HG03565 (cell line): Measurements from ENCODE around the gene TMEM144.

Source experiments
- ATAC-seq: cut with Tn5 transposase; IDR thresholded peaks from one replicate; pipeline ENCODE4 v1.9.1; 2021; ENCODE audit warnings: mild to moderate bottlenecking, moderate library complexity; ENCODE audit not compliant: unreplicated experiment

TMEM144 gene

DNA sequence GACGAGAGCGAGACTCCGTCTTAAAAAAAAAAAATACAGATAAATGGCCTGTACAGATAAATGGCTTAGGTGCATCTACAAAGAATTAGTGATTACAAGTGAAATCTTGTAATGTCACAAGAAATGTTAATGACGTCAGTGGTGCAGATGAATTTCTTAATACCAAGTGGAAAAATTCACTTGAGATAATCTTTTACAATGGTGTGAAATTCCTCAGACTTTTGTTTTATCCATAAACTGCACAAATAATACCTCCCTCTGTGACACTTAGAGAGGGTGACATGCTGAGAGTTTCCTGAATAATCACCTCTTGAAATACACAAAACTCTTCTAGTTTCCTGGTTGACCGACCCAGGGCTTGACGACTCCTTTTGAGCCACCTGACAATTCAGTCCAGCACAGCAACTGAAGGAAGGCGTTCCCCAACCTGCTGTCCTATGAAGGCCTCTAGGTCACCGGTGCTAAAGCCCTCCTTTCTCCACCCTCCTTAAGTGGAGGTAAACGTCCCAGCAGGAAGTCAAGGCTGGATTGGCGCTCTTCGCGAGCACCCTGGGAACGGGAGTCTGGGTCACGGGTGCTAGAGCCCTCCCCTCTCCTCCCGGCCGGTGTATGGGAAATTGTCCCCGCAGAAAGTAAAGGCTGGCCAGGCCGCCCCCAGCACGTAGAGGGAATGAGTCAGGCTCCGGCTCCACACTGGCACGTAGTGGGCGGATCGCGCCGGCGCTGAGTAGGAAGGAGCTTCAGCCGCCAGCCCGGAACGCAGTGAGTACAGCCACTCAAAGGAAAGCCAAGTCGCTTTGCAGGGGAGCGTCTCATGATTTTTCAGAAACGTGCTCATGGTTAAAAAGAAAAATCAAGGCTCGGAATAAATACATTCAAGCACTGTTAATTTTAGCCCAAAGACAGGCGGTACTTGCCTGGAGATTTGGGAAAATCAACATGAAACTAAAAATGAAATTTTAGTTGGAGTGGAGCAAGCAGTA, at the start of gene TMEM144:
Gene TMEM144 (plus strand): TSS at position 662 of the 983 bp plus-strand sequence. CDS start 2,182 bp downstream, outside the sequence.
- peak; percentile 91 for ATAC-seq

DNA sequence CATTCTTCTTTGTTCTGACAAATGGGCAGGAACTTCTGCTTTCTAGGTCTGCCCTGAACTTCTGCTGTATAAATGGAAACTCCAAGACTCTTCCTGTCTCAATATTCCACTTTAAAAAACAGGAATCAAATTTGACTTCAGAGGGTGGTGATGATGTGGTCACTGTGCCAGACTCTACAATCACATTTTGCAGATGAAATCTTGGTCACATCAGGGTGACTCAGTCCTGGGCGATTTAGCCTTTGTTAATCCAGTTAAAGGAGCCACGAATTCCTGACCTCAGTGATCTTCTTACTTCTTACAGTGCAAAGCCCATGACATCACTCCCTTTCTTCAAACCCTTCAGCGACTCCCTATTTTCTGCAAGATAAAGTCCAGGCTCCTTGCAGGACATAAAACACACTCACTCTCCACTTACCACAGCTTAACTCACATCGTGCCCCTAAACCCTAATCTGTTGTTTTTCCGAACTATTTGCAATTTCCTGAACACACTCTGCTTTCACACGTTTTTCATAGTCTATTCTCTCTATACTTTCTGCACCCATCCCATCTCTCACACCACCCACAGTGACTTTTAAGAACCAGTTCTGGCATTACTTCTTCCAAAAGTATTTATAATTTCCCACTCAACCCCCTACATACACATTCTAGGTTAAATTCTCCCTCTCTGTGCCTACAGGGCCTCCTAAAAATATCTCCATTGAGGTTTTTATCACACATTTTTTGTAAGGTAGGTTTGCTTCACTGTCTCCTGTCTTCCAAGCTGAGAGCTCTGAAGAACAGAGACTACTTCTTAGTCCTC, 48.5 kb upstream of the TMEM144 start:
- no peak for ATAC-seq

DNA sequence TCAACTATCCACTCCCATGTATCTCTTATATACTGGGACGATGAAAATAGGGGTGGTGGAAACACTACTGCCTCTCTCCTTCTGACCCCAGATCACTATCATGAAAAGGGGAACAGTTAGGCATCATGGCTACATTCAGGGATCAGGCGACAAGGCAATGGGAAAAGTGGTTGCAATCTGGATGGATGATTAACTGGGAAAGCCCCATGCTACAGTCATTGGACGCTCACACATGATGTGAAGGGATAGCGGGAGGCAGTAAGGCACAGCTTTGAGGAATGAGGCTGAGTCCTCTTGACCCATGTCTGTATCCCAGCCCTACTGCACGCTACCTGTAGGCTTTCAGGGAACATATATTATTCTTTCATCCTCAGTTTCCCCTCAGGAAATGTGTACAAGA, 47.7 kb upstream of the TMEM144 start:
- ATAC-seq = no peak

DNA sequence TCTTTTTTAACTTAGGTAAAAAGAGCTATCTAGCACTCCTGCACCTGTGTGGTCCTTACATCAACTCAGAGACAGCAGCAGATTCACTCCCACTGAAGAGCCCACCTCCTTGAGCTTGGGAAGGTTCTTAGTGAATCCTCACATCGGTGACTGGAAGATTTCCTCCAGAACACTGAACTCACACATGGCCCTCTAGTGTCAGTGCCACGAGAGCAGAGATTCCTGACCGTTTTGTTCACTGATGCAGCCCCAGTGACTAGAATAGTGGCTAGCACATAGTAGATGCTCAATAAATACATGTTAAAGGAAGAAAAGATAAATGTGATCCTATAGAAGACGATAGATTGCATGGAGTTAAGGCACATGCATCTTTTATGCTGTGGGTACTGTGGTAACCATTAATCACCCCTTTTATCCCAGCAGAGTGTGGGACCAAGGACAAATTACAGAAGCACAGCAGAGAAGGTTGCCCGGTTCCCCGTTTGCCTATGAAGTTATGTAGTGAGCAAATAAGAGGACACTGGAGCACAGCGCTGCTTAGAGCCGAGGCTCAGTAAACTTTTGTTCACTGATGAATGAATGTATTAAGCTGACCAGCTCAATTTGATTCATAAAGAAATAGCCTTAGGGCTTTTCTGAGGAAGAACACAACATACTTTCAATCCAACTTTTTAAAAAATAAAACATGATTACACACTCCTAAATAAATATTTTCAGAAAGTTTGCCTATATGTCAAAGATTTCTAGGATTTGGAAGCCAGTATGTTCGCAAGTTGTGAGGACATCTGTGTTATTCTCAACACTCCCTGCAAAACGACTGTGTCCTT, 46.1 kb upstream of the TMEM144 start:
- no peak for ATAC-seq

DNA sequence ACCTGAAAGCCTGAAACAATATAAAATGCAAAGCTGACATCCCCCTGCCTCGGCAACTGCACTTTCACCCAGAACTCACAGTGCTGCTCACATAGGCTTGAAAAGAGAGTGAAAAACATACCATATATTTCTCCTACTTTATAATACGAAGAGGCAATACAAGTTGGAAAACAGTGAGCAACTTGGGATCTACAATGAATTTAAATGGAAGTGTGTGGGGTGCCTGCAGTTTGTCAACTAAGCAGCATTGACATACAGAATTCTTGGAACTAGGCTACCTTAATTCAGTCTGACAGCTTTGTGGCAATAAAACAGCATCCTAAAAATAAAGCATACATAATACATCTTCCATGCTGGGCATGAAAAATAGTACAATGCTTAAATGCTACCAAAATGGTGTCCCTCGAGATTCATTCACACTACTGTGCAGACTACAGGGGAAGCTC, 45.5 kb upstream of the TMEM144 start:
- ATAC-seq = no peak

DNA sequence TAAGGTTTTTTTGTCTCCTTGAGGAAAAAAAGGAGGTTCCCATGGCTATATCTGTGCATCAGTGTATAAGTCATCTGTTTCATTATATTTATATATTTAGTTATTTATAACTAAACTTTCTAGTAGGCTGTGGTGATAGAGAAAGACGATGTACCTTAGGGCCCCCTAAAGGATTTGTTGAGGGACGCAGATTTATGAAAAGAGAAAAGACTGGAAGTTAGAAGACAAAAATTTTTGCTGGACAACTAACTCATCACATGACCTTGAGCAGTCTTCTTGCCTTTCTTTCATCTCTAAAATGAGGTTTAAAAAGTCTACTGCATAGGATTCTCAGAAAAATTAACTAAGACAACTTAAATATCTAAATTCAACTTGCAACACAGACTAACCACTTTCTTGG, 43.6 kb upstream of the TMEM144 start:
- no peak for ATAC-seq

DNA sequence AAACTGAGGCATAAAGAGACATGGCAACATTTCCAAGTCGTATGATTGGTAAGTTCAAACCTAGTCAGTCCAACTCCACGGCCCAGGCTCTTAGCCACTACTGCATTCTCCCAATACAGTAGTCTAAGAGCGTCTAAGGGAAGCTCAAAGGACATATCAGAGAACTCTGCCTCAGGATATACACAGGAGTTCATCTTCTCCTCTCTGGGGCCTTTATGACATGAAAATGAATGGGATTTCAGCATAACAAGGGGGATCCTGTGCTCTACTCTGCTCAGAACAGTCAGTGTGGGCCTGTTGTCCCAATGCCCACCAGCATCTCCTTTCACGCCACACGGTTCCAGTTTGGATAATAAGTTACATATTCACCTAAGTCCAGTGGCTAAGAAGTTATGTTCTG, 41.7 kb upstream of the TMEM144 start:
- no peak for ATAC-seq

DNA sequence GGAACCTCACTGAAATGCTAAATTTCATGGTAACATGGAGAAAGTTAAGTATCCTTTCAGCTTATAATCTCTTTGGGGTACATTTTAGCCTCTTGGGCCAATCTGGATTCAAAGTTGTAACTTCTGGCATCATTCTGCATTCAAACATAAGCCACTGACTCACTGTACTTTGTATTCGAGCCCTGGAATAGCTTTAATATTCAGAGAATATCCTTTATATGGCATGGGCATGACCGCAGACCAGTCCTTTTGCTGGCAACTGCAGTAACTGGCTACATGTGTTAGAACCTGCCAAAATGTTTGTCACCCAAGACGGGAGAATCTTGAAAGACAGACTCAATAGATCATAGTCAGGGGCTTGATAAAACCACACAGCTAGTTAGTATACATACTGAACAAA, 40.8 kb upstream of the TMEM144 start:
- no peak for ATAC-seq

DNA sequence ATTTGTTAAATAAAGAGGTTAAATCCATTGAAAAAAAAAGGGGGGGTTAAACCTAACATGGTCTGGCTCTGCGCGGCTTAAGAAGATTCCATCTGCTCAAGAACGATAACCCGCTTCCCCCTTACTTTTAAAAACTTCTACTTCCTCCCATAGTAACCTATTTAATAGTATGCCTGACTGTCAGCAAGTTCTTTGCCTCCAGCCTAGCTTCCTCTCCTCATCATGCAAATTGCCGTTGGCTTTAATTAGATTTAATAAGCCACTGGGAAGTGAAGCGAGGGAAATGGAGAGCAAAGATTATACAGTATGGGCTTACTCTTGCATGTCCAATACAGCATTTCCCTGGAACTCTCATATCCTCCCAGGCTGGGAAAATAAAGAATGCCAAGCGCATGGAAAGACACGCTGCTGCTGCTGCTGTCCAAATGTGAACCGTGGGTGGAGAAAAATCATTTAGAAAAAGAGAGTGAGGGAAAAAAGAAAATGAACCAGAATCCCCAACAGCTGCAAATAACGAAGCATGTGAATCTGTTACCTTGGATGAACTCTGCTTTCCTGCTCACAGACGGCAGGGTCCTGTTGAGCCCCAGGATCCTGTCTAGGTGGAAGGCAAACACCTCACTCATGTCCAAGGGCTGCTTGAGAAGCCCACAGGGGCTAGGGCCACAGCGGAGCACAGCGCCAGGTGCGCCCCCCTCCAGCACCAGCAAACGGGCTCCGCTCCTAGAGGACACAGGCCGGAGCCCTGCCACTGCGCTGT, 40.2 kb upstream of the TMEM144 start:
- no peak for ATAC-seq

DNA sequence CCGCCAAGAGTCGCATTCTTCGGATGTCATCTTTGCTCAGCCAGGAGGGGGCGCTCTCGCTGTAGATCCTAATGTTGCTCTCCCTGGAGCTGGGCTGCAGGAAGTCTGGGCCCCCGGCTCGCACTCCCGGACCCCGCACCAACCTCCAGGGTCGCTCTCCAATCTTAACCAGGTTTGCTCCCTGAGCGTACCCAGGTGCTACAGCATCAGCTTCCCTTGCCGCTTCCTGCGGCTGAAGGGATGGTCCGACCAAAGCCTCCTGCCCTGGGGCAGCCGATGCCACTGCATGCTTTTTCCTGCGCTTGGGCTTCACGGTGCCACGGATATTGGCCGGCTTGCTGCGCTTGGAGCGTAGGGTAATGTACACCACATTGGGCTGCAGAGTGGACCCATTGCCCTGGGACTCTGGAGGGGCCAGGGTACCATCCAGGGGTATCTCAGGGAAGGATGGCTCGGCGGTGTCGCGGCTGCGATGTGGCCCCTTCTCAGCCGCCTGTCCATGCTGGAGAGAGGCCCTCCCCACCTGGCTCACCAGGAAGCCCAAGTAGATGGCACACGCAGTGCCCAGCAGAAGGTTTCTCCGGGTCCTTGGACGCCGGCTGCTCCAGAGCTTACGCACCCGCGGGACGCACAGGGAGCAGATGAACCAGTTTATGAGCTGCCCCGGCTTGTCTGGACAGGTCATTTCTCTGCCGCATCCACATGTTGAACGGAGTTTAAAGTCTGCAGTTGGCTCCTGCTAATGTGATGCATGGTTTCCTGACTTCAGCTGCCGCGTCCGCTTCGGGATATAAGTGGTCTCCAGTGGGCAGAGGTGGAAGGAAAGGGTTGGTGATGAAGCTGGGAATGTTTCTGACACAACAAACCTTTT, 39.4 kb upstream of the TMEM144 start:
- ATAC-seq = no peak

DNA sequence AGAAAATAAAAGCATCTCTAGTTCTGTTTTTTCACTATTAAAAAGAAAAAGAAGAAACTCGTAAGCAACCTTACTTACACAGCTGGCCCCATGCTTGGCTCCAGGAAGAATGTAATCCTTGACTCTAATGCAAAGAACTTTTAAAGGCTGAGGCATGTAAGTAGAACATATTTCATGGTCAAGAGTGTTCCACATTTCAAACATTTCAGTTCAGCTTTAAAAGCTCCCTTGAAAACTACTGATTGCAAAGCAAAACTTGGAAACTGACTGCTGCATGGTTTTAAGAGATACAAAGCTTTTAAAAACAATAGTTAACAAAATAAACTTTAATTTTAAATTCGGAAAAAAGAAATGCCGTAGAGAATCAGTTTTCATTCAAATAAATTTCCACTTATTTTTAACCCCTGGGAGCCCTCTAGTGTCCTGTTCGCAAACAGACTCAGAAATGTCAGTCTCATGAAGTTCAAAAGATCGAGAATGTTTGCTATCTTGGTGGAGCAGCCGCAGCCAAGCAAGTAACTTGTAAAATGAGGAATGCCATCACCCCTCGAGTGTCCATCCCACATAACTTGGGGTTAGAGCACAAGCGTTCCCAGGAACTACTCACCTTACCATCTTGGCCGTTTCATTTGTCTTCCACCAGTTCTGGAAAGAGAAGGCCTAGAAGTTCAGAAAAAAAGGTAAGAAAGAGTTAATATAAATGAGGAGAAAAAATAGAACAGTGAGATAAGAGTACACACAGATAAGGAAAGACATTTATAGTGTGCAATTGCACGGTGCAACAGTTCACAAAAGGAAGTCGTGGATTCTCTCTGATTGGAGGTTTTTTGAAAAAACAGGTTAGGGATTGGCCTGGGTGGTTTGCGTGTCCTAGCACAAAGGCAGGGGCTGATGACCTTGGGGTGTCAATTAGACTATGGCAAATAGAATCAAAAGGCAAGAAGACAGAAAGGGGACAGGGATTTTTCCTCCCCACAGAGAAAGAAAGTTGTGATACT, 37.7 kb upstream of the TMEM144 start, which contains the start of gene GASK1B:
Gene GASK1B (minus strand): TSS at position 765 of the 998 bp plus-strand sequence. CDS start 1,650 bp downstream, outside the sequence.
- ATAC-seq = no peak

DNA sequence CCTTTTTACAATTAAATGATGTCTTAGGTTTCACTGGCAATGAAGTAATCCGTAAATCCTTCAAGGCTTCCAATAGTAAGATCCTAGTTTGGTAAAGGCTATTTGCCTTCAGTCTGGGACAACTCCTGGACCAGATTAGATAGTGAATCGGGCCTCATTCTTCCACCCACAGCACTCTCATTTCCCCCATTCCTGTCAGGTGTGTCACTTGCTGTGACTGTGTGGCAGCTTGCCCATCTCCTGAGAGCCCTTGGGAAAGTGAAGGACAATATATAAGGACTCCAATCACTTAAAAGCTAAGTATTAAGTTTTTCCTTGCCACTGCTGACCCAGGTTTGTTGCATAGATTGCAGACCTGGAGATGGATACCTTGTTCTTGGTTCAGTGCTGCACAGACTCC, 34.2 kb upstream of the TMEM144 start:
- ATAC-seq = no peak

DNA sequence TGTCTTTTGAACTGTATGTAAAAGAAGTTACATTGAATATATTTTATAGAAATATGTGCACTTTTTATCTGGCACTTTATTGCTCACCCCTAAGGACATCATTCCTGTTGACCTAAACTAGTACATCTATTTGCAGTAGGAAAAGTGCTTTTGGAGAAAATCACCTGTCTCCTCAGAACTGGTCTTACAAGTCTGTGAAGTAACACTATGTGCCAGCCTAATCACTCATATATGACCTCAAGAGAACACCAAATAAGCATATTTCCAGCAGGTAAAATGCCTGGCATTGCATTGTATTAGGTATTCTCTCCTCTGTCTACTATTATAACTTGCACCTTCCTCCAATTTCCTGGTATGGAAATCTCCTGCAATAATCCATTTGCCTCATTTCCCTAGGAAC, 33.5 kb upstream of the TMEM144 start:
- no peak for ATAC-seq

DNA sequence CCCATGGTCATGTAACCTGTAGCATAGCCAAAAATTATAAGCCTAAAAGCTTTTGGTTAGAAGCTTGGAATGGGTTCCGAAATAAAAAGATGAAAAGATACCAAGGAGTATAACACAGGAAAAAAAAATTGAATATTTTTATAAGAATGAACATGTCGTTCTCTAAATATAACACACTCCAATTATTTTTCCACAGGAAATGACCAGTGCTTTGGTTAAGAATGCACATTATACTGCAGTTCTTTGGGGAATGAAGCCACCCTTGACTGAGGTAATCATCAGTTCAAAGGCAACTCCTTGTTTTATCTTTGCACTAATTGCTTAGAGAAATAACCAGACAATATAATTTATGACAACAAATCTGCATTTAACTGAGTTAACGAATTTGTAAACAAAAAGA, 30.8 kb upstream of the TMEM144 start:
- no peak for ATAC-seq

DNA sequence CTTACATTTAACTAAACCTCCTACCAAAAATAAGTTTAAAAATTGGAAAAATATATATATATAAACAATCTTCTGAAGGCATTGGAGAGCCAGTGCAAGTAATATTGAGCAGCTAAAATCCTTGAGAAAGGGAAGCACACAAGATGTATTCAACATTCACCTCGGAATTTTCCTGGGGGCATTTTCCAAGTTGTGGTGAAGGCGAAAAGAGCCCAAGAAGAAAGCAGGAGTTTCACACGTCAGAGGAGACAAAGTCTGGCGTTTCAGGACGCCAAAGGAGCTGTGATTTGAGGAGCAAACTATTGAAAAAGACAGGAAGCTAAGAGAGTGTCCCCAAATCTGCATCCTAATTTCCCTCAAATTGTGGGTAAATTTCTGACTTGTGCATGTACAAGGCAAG, 28.4 kb upstream of the TMEM144 start:
- ATAC-seq = no peak

DNA sequence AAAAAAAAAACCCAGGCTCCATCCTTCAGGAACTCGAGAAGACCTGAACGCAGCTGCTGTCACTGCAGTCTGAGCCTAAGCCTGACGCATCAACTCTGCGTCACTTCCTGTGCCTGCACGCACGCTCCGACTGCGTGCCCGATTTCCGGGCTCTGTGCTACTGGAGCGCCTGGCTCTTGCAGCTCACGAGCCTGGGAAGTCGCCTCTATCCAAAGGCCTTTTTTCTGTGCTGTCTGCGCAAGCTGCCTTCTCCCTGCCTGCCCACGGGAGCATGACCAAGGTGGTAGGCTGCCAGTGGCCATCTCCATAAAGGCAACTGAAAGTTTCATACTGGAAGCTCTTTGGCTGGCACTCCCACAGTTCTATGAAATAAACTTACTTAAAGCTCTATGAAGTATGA, 27.6 kb upstream of the TMEM144 start:
- ATAC-seq = no peak

DNA sequence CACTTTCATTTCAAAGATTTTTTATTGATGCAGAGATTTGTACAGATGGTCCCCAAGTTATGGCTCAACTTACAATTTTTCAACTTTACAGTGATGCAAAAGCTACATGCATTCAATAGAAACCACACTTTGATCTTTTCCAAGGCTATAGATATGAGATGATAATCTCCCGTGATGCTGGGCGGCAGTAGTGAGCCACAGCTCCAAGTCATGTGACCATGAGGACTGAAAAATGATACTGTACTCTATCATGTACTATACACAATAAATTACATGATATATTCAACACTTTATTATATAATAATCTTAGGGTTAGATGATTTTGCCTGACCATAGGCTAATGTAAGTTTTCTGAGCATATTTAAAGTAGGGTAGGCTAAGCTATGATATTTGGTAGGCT, 23.5 kb upstream of the TMEM144 start:
- no peak for ATAC-seq

DNA sequence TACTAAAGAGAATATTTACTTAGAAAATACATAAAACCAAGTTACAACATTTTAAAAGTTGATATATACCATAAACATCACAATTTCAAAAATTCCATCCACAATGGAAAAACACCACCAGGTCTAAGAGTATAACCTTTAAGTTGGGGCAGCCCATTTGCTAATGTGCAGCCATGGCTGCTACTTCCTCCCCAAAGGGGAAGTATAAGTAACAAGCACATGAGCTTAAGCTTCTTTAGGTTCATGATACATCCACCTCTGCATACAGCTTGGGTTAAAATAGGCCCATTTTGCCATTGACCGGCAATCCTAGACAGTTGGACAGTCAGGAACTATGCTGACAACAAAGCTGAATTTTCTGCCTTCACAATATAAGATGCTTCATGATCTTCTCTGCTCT, 20.9 kb upstream of the TMEM144 start:
- ATAC-seq = no peak
